AG04449 (cell line): Measurements from ENCODE around the gene RBM43.

ENCODE experiments used
- CTCF ChIA-PET: fragments of 350-600 bp; formaldehyde crosslinking; extraction: SDS; loops from one replicate; lab custom pipeline; 2021; ENCODE audit warnings: antibody characterized with exemption; lab: Yijun Ruan, JAX
- POLR2A ChIA-PET: fragments of 400-600, 350-600 bp; formaldehyde crosslinking; extraction: SDS; loops from one replicate; lab custom pipeline; 2020; ENCODE audit warnings: antibody characterized with exemption, inconsistent platforms; lab: Yijun Ruan, JAX
- DNase-seq: peaks from one replicate; pipeline ENCODE4 v3.0.0-alpha.2; 2010; ENCODE audit warnings: low read depth, low spot score
- H3K4me3 ChIP-seq: 2 replicates; pipeline ENCODE4 v1.5.1; 2011; ENCODE audit warnings: low read depth, mild to moderate bottlenecking, control low read depth, low read length
- TF ChIP-seq, protein P1 (sequence below): IDR thresholded peaks from one replicate; pipeline ENCODE4 v1.5.1; 2011; ENCODE audit warnings: mild to moderate bottlenecking, moderate library complexity, low read length, control low read depth, inconsistent platforms; ENCODE audit not compliant: insufficient read depth; ENCODE audit errors: missing control alignments

RBM43 gene

DNA sequence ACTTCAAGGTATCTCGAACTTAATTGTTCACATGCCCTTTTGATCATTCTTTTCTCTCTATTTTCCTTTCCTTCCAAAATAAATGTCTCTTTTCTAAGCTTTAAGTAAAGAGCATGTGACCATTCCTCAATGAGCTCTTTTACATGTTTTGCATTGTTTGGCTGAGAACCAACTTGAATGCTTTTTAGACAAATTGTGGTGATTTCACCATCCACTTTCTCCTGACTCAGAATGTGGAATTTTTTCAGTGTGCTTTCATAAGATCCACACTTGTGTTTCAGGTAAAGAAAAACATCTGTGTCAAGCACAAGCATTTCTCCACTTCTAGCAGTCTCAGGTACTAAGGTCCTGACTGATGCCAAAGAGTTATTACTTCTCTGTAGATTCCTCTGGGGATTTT lies 10.7 kb downstream of the RBM43 start:
- CTCF ChIA-PET: interaction anchor here (1.1 to 3.0 kb wide), 5 partner anchors 11 to 186 kb away, joined by 3 to 21 read pairs (median 4); no protein-coding TSS in a partner anchor
- POLR2A ChIA-PET: interaction anchor here (1.0 kb wide), 1 partner anchor 764 kb away, joined by 3 read pairs; no protein-coding TSS in a partner anchor
- TF ChIP-seq, protein P1, sequence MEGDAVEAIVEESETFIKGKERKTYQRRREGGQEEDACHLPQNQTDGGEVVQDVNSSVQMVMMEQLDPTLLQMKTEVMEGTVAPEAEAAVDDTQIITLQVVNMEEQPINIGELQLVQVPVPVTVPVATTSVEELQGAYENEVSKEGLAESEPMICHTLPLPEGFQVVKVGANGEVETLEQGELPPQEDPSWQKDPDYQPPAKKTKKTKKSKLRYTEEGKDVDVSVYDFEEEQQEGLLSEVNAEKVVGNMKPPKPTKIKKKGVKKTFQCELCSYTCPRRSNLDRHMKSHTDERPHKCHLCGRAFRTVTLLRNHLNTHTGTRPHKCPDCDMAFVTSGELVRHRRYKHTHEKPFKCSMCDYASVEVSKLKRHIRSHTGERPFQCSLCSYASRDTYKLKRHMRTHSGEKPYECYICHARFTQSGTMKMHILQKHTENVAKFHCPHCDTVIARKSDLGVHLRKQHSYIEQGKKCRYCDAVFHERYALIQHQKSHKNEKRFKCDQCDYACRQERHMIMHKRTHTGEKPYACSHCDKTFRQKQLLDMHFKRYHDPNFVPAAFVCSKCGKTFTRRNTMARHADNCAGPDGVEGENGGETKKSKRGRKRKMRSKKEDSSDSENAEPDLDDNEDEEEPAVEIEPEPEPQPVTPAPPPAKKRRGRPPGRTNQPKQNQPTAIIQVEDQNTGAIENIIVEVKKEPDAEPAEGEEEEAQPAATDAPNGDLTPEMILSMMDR: no peak
- no peak overlapping the region for H3K4me3 ChIP-seq
- DNase-seq: peak; percentile 78

GRCh38 chr2:151247432-151247831 lies 14.2 kb downstream of the RBM43 start:
- no peak overlapping the region for H3K4me3 ChIP-seq
- no peak for DNase-seq
- TF ChIP-seq, protein P1: no peak
- POLR2A ChIA-PET: no interaction called here
- CTCF ChIA-PET: interaction anchor here (1.5 kb wide), 1 partner anchor 8 kb away, joined by 12 read pairs; no protein-coding TSS in a partner anchor

GRCh38 chr2:151246152-151246551 lies 15.5 kb downstream of the RBM43 start:
- POLR2A ChIA-PET: no interaction called here
- TF ChIP-seq, protein P1: no peak
- no peak for DNase-seq
- no peak overlapping the region for H3K4me3 ChIP-seq
- CTCF ChIA-PET: no interaction called here

DNA sequence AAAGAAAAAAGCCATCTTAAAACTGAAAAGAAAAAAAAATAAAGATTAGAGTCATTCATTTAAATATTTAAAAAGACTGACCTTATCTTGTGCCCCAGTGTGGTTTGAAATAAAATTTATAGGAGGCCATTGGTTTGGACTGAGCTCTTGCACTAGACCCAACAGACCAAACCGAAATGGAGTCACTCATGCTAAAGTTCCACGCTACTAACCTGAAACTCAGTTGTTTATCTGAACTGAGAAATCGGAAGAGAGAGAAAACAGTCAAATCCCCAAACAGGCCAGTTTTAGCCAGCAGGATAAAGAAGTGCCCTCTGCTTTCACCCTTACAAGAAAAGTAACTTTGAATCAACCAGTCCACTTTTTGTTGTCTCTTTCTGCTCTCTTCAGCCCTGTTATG lies 18.2 kb downstream of the RBM43 start:
- ChIA-PET POLR2A (interaction anchor here (0.7 kb wide), 1 partner anchor 906 kb away, joined by 3 read pairs; no protein-coding TSS in a partner anchor), CTCF (interaction anchor here (0.9 kb wide), 1 partner anchor 194 kb away, joined by 3 read pairs; no protein-coding TSS in a partner anchor)
- TF ChIP-seq, protein P1: no peak
- no peak for DNase-seq
- H3K4me3 ChIP-seq: no peak overlapping the region

GRCh38 chr2:151241224-151241623 lies 20.4 kb downstream of the RBM43 start:
- no peak for DNase-seq
- ChIA-PET CTCF (no interaction called here), POLR2A (no interaction called here)
- TF ChIP-seq, protein P1: no peak
- H3K4me3 ChIP-seq: no peak overlapping the region

GRCh38 chr2:151240433-151240832 lies 21.2 kb downstream of the RBM43 start:
- POLR2A ChIA-PET: no interaction called here
- no peak overlapping the region for H3K4me3 ChIP-seq
- CTCF ChIA-PET: interaction anchor here (0.8 to 3.0 kb wide), 11 partner anchors 10 to 1679 kb away, joined by 3 to 57 read pairs (median 4); no protein-coding TSS in a partner anchor
- DNase-seq: no peak
- TF ChIP-seq, protein P1: no peak
